GM18517 (cell line): Measurements from ENCODE around the gene TCAF1.
"Not testable (repeated sequence)": the region's sequence is repeated elsewhere in the genome, so short reads cannot be mapped to it uniquely, and the experiment has no call there.

Source experiments
- ATAC-seq: cut with Tn5 transposase; IDR thresholded peaks from one replicate; pipeline ENCODE4 v1.9.1; 2021; ENCODE audit warnings: mild to moderate bottlenecking, moderate library complexity; ENCODE audit not compliant: unreplicated experiment

The TCAF1 gene

GRCh38 chr7:143902332-143902899 lies 440 bp upstream of the TCAF1 start:
- ATAC-seq, result no peak

GRCh38 chr7:143901332-143901667 lies 676 bp downstream of the TCAF1 start:
- no peak for ATAC-seq

- no peak for ATAC-seq
Measured at GRCh38 chr7:143900230-143900766, 1.7 kb downstream of the TCAF1 start.

GRCh38 chr7:143898810-143899209 lies 3.2 kb downstream of the TCAF1 start:
- no peak for ATAC-seq

- no peak for ATAC-seq
Measured at GRCh38 chr7:143896667-143897066, 5.3 kb downstream of the TCAF1 start.

GRCh38 chr7:143892527-143893300 lies 9.3 kb downstream of the TCAF1 start:
- ATAC-seq, result peak; percentile 99

- no peak for ATAC-seq
Measured at GRCh38 chr7:143891457-143891856, 10.5 kb downstream of the TCAF1 start.

GRCh38 chr7:143890558-143890957 lies 11.4 kb downstream of the TCAF1 start:
- no peak for ATAC-seq

GRCh38 chr7:143889068-143889467 lies 12.9 kb downstream of the TCAF1 start:
- no peak for ATAC-seq

GRCh38 chr7:143886826-143887477 lies 15.0 kb downstream of the TCAF1 start:
- no peak for ATAC-seq

GRCh38 chr7:143885951-143886350 lies 16.0 kb downstream of the TCAF1 start:
- no peak for ATAC-seq

GRCh38 chr7:143884969-143885559 lies 16.9 kb downstream of the TCAF1 start:
- ATAC-seq, result peak; percentile 83

GRCh38 chr7:143884241-143884968 lies 17.6 kb downstream of the TCAF1 start:
- ATAC-seq, result no peak

- no peak for ATAC-seq
Measured at GRCh38 chr7:143882604-143883078, 19.3 kb downstream of the TCAF1 start.

GRCh38 chr7:143882020-143882603 lies 19.9 kb downstream of the TCAF1 start:
- no peak for ATAC-seq

GRCh38 chr7:143878884-143879283 lies 23.1 kb downstream of the TCAF1 start:
- ATAC-seq, result no peak

GRCh38 chr7:143877098-143877497 lies 24.9 kb downstream of the TCAF1 start:
- ATAC-seq, result no peak

GRCh38 chr7:143876218-143876617 lies 25.8 kb downstream of the TCAF1 start:
- no peak for ATAC-seq

GRCh38 chr7:143873242-143873641 lies 28.7 kb downstream of the TCAF1 start:
- not testable (repeated sequence) for ATAC-seq

GRCh38 chr7:143871534-143871933 lies 30.4 kb downstream of the TCAF1 start:
- not testable (repeated sequence) for ATAC-seq
